Measurements from ENCODE around the gene MIPOL1. TPM values are rescaled to one million over a fixed set of nuclear protein-coding genes. Genes with fewer than 3 reads are reported as not detected.
"Not testable (repeated sequence)": the region's sequence is repeated elsewhere in the genome, so short reads cannot be mapped to it uniquely, and the experiment has no call there.

Gene MIPOL1
- total RNA-seq, 1 experiment from 2014 or later = 10.6 TPM

GRCh38 chr14:37172936-37173614 is 24.7 kb upstream of the MIPOL1 start:
- no peak overlapping the region for H3K27ac ChIP-seq

GRCh38 chr14:37179896-37180502 is 17.7 kb upstream of the MIPOL1 start:
- Histone ChIP-seq H3K36me3 (no peaks in the 10 kb centered on the region), H3K4me3 (no peak overlapping the region), H3K27ac (no peak overlapping the region), H3K9me3 (replicated peaks) (no peaks in the 10 kb centered on the region), H3K4me1 (no peaks in the 10 kb centered on the region), H3K27me3 (no peaks in the 10 kb centered on the region)
- DNase-seq = no peak

More at GRCh38 chr14:37172936-37173614, 24.7 kb upstream of the MIPOL1 start:
- Histone ChIP-seq H3K36me3 (no peaks in the 10 kb centered on the region), H3K27me3 (no peaks in the 10 kb centered on the region), H3K4me3 (peak overlapping the region; percentile 64), H3K9me3 (replicated peaks) (no peaks in the 10 kb centered on the region), H3K4me1 (no peaks in the 10 kb centered on the region)
- DNase-seq = no peak

GRCh38 chr14:37180886-37181285 is 16.9 kb upstream of the MIPOL1 start:
- DNase-seq; H3K4me1 ChIP-seq; H3K27me3 ChIP-seq; H3K36me3 ChIP-seq; H3K4me3 ChIP-seq; H3K27ac ChIP-seq; H3K9me3 ChIP-seq (replicated peaks): not testable (repeated sequence)

GRCh38 chr14:37181441-37181840 is 16.3 kb upstream of the MIPOL1 start:
- H3K4me3 ChIP-seq = no peak overlapping the region
- no peak for DNase-seq
- H3K36me3 ChIP-seq = no peaks in the 10 kb centered on the region
- H3K4me1 ChIP-seq = no peaks in the 10 kb centered on the region
- H3K27ac ChIP-seq = no peak overlapping the region
- H3K9me3 ChIP-seq (replicated peaks) = no peaks in the 10 kb centered on the region
- H3K27me3 ChIP-seq = no peaks in the 10 kb centered on the region

DNA sequence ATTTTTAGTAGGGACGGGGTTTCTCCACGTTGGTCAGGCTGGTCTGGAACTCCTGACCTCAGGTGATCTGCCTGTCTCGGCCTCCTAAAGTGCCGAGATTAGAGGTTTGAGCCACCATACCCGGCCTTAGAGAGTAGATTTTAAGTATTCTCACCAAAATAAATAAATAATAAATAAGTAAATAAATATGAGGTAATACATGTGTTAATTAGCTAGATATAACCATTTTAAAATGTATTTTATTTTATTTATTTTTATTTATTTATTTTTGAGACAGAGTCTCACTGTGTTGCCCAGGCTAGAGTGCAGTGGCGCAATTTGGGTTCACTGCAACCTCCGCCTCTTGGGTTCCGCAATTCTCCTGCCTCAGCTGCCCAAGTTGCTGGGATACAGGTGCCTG is 13.2 kb upstream of the MIPOL1 start:
- H3K9me3 ChIP-seq (replicated peaks); H3K4me1 ChIP-seq; H3K27ac ChIP-seq; DNase-seq; H3K4me3 ChIP-seq; H3K36me3 ChIP-seq; H3K27me3 ChIP-seq: not testable (repeated sequence)

DNA sequence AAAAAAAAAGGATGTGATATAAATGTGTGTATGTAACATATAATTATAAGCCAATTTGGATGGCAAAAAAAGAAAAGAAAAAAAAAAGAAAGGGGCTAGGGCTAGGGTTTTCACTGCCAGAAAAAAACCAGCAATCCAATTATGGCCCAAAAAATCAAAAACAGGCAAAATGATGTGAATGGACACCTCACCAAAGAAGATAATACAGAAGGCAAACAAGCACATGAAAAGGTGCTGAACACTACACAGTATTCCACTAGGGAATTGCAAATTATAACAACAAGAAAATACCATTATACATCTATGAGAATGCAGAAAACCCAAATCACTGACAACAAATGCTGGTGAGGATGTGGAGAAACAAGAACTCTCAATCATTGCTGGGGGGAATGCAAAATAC is 12.1 kb upstream of the MIPOL1 start:
- H3K36me3 ChIP-seq = no peaks in the 10 kb centered on the region
- no peak for DNase-seq
- no peaks in the 10 kb centered on the region for H3K4me1 ChIP-seq
- no peak overlapping the region for H3K4me3 ChIP-seq
- no peaks in the 10 kb centered on the region for H3K9me3 ChIP-seq (replicated peaks)
- H3K27me3 ChIP-seq = no peaks in the 10 kb centered on the region
- no peak overlapping the region for H3K27ac ChIP-seq

DNA sequence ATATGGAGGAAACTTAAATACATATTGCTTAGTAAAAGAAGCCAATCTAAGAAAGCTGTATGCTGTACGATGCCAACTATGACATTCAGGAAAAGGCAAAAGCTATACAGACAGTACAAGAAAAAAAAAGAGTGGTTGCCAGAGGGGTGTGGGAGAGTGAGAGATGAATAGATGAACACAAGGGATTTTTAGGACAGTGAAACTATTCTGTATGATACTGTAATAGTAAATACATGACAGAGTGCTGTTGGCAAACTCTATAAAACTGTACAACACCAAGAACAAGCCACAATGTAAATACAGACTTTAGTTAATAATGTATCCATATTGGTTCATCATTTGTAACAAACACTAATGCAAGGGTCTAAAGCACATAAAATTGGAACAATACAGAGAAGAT is 10.9 kb upstream of the MIPOL1 start:
- no peaks in the 10 kb centered on the region for H3K36me3 ChIP-seq

DNA sequence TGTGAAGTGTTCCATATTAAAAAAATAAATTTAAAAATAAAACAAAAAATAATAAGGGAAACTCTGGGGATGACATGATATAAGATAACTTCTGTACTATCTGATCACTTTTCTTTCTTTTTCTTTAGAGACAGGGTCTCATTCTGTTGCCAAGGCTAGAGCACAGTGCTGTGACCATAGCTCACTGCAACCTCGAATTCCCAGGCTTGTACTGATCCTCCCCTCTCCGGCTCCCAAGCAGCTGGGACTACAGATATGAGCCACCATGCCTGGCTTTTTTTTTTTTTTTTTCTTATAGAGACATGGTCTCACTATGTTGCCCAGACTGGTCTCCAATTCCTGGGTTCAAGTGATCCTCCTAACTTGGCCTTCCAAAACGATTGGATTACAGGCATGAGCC is 10.4 kb upstream of the MIPOL1 start:
- H3K4me3 ChIP-seq = no peak overlapping the region
- H3K4me1 ChIP-seq = no peaks in the 10 kb centered on the region
- H3K27ac ChIP-seq = no peak overlapping the region
- DNase-seq = no peak
- no peaks in the 10 kb centered on the region for H3K36me3 ChIP-seq
- H3K9me3 ChIP-seq (replicated peaks) = no peaks in the 10 kb centered on the region
- H3K27me3 ChIP-seq = no peaks in the 10 kb centered on the region

More for the DNA sequence above, 10.9 kb upstream of the MIPOL1 start:
- DNase-seq = no peak
- H3K4me1 ChIP-seq = no peaks in the 10 kb centered on the region
- H3K9me3 ChIP-seq (replicated peaks) = no peaks in the 10 kb centered on the region
- H3K27ac ChIP-seq = no peak overlapping the region
- no peaks in the 10 kb centered on the region for H3K27me3 ChIP-seq
- H3K4me3 ChIP-seq = no peak overlapping the region

GRCh38 chr14:37187840-37188577 is 9.7 kb upstream of the MIPOL1 start:
- not testable (repeated sequence) for H3K27me3 ChIP-seq; H3K4me3 ChIP-seq; H3K36me3 ChIP-seq; DNase-seq; H3K27ac ChIP-seq; H3K9me3 ChIP-seq (replicated peaks); H3K4me1 ChIP-seq

DNA sequence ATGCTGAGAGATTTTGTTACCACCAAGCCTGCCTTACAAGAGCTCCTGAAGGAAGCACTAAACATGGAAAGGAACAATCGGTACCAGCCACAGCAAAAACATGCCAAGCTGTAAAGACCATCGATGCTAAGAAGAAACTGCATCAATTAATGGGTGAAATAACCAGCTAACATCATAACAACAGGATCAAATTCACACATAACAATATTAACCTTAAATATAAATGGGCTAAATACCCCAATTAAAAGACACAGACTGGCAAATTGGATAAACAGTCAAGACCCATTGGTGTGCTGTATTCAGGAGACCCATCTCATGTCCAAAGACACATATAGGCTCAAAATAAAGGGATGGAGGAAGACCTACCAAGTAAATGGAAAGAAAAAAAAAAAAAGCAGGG is 8.0 kb upstream of the MIPOL1 start:
- DNase-seq; H3K4me3 ChIP-seq; H3K27me3 ChIP-seq; H3K27ac ChIP-seq; H3K4me1 ChIP-seq; H3K9me3 ChIP-seq (replicated peaks); H3K36me3 ChIP-seq: not testable (repeated sequence)

DNA sequence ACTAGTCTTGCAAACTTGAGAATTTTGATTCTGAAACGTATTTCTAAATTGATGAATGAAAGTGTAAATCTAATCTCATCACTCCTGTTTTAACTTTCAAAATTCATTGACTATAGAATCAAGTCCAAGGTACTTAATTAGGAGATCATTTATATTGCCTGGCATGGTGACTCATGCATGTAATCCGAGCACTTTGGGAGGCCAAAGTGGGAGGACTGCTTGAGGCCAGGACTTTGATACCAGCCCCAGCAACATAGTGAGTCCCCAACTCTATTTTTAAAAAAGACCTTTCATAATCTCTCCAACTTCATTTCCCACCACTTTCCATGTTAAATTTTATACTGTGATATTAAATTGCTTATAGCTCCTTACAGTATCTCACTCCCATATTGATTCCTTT is 3.0 kb upstream of the MIPOL1 start:
- no peaks in the 10 kb centered on the region for H3K9me3 ChIP-seq (replicated peaks)
- H3K4me3 ChIP-seq = no peak overlapping the region
- no peaks in the 10 kb centered on the region for H3K27me3 ChIP-seq
- no peaks in the 10 kb centered on the region for H3K36me3 ChIP-seq
- no peak for DNase-seq
- no peaks in the 10 kb centered on the region for H3K4me1 ChIP-seq
- H3K27ac ChIP-seq = no peak overlapping the region

DNA sequence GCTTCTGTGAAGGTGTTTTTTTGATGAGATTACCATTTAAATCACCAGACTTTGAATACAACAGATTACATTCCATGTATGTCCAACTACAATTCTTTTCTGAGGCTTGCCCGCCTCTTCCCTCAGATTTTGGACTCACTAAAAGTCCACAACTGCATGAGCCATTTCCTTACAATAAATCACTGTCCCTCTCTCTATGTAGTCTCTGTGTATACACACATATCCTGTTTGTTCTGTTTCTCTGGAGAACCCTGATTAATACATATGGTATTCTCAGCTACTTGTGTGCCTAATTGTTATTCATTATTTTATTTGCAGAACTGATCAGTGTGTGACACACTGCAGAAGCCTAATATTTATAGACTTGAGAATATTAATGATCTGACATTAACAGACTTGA is 2.4 kb upstream of the MIPOL1 start:
- Histone ChIP-seq H3K36me3 (no peaks in the 10 kb centered on the region), H3K4me3 (no peak overlapping the region), H3K4me1 (no peaks in the 10 kb centered on the region), H3K9me3 (replicated peaks) (no peaks in the 10 kb centered on the region), H3K27me3 (no peaks in the 10 kb centered on the region), H3K27ac (no peak overlapping the region)
- no peak for DNase-seq

DNA sequence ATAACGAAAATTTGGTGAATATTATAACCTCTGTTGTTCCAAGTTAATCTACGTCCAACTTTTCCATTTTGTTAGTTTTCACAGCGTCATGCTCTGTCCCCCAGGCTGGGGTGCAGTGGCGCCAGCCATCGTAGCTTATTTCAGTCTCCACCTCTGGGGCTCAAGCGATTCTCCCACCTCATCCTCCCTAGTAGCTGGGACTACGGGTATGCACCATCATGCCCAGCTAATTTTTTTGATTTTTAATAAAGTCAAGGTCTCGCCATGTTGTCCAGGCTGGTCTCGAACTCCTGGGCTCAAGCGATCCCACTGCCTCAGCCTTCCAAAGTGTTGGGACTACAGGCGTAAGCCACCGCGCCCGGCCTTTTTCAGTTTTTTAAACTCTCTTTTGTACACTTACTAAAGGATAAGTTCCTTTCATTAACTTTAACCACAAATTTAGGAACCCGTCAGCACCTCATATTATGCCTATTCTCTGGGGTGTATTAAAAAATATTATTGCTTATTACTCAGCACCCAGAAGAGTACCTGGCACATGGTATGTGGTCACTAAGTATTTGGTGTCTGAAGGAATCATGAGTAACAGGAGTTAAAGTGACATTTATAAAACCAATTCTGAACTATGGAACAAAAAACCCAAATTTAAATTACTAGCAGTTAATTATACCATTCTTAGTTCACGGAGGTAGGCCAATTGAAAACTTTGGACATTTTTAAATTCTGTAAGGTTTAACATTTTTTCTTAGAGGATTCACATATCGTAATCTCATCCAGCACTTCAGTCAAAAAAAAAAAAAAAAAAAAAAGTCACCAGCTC is 925 bp upstream of the MIPOL1 start:
- DNase-seq = no peak
- no peaks in the 10 kb centered on the region for H3K36me3 ChIP-seq
- peak overlapping the region; percentile 66 for H3K4me3 ChIP-seq
- peak overlapping the region; percentile 71 for H3K27ac ChIP-seq
- H3K4me1 ChIP-seq = no peaks in the 10 kb centered on the region
- no peaks in the 10 kb centered on the region for H3K27me3 ChIP-seq
- H3K9me3 ChIP-seq (replicated peaks) = no peaks in the 10 kb centered on the region

GRCh38 chr14:37198273-37198598 is 499 bp downstream of the MIPOL1 start:
- no peak for DNase-seq
- Histone ChIP-seq H3K4me3 (peak overlapping the region; percentile 66), H3K4me1 (no peaks in the 10 kb centered on the region), H3K36me3 (no peaks in the 10 kb centered on the region), H3K27ac (peak overlapping the region; percentile 31), H3K9me3 (replicated peaks) (no peaks in the 10 kb centered on the region), H3K27me3 (no peaks in the 10 kb centered on the region)

GRCh38 chr14:37198907-37199306 is 1.2 kb downstream of the MIPOL1 start:
- H3K4me3 ChIP-seq = peak overlapping the region; percentile 66; the same call in 1 of the 2 replicates
- H3K27me3 ChIP-seq = no peaks in the 10 kb centered on the region
- H3K36me3 ChIP-seq = no peaks in the 10 kb centered on the region
- DNase-seq = no peak
- no peaks in the 10 kb centered on the region for H3K9me3 ChIP-seq (replicated peaks)
- H3K4me1 ChIP-seq = no peaks in the 10 kb centered on the region
- H3K27ac ChIP-seq = no peak overlapping the region

Measured in SJCRH30 (cell line).